HEK293 (cell line): ENCODE results near the gene BMP2.

Experiments used
- BCL11B ChIP-seq: fragments of 450-650 bp; formaldehyde crosslinking; IDR thresholded peaks from 2 replicates; pipeline ENCODE4 v1.5.1; 2016; ENCODE audit warnings: low read depth, missing biosample characterization, missing genetic modification characterization
- HOXD13 ChIP-seq: sonication (generic); formaldehyde crosslinking; IDR thresholded peaks from 2 replicates; pipeline ENCODE4 v1.8.0; 2022; ENCODE audit warnings: missing genetic modification reagents, borderline replicate concordance
- RBAK ChIP-seq: fragments of 450-650 bp; formaldehyde crosslinking; IDR thresholded peaks from 2 replicates; pipeline ENCODE4 v1.5.1; 2016; ENCODE audit warnings: missing biosample characterization, missing genetic modification characterization
- ZFHX2 ChIP-seq: fragments of 450-650 bp; formaldehyde crosslinking; conservative IDR thresholded peaks from 2 replicates; pipeline ENCODE4 v1.5.1; 2016; ENCODE audit warnings: missing biosample characterization, missing genetic modification characterization
- ZNF184 ChIP-seq: fragments of 450-650 bp; IDR thresholded peaks from 2 replicates; pipeline ENCODE4 v1.5.1; 2018; ENCODE audit warnings: missing biosample characterization, mild to moderate bottlenecking, missing genetic modification characterization
- ZNF223 ChIP-seq: fragments of 450-650 bp; formaldehyde crosslinking; IDR thresholded peaks from 2 replicates; pipeline ENCODE4 v1.5.1; 2016; ENCODE audit warnings: missing biosample characterization, missing genetic modification characterization
- ZNF623 ChIP-seq: fragments of 450-650 bp; formaldehyde crosslinking; IDR thresholded peaks from 2 replicates; pipeline ENCODE4 v1.5.1; 2016; ENCODE audit warnings: missing biosample characterization, missing genetic modification characterization
- ZNF654 ChIP-seq: fragments of 450-650 bp; formaldehyde crosslinking; IDR thresholded peaks from 2 replicates; pipeline ENCODE4 v1.5.1; 2016; ENCODE audit warnings: low read depth, missing biosample characterization, missing genetic modification characterization
- TF ChIP-seq, protein P1 (sequence below): fragments of 450-650 bp; formaldehyde crosslinking; IDR thresholded peaks from 2 replicates; pipeline ENCODE4 v1.5.1; 2016; ENCODE audit warnings: missing biosample characterization, missing genetic modification characterization
- TF ChIP-seq, protein P2 (sequence below): fragments of 450-650 bp; formaldehyde crosslinking; IDR thresholded peaks from 2 replicates; pipeline ENCODE4 v1.5.1; 2016; ENCODE audit warnings: missing biosample characterization, missing genetic modification characterization

DNA sequence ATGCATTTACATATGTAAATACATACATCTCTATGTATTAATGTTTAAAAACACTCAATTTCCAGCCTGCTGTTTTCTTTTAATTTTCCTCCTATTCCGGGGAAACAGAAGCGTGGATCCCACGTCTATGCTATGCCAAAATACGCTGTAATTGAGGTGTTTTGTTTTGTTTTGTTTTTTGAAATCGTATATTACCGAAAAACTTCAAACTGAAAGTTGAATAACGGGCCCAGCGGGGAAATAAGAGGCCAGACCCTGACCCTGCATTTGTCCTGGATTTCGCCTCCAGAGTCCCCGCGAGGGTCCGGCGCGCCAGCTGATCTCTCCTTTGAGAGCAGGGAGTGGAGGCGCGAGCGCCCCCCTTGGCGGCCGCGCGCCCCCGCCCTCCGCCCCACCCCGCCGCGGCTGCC, 355 bp upstream of the BMP2 start:
- TF ChIP-seq ZNF654 (tag by site-specific recombination) (no peak), ZNF184 (no peak), ZNF223 (no peak), ZNF623 (tag by site-specific recombination) (no peak), BCL11B (tag by site-specific recombination) (no peak), ZFHX2 (tag by site-specific recombination) (no peak), HOXD13 (CRISPR knock-in tag) (no peak), RBAK (tag by site-specific recombination) (no peak)
- TF ChIP-seq, protein P1, sequence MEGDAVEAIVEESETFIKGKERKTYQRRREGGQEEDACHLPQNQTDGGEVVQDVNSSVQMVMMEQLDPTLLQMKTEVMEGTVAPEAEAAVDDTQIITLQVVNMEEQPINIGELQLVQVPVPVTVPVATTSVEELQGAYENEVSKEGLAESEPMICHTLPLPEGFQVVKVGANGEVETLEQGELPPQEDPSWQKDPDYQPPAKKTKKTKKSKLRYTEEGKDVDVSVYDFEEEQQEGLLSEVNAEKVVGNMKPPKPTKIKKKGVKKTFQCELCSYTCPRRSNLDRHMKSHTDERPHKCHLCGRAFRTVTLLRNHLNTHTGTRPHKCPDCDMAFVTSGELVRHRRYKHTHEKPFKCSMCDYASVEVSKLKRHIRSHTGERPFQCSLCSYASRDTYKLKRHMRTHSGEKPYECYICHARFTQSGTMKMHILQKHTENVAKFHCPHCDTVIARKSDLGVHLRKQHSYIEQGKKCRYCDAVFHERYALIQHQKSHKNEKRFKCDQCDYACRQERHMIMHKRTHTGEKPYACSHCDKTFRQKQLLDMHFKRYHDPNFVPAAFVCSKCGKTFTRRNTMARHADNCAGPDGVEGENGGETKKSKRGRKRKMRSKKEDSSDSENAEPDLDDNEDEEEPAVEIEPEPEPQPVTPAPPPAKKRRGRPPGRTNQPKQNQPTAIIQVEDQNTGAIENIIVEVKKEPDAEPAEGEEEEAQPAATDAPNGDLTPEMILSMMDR (tag by site-specific recombination), result no peak
- TF ChIP-seq, protein P2, sequence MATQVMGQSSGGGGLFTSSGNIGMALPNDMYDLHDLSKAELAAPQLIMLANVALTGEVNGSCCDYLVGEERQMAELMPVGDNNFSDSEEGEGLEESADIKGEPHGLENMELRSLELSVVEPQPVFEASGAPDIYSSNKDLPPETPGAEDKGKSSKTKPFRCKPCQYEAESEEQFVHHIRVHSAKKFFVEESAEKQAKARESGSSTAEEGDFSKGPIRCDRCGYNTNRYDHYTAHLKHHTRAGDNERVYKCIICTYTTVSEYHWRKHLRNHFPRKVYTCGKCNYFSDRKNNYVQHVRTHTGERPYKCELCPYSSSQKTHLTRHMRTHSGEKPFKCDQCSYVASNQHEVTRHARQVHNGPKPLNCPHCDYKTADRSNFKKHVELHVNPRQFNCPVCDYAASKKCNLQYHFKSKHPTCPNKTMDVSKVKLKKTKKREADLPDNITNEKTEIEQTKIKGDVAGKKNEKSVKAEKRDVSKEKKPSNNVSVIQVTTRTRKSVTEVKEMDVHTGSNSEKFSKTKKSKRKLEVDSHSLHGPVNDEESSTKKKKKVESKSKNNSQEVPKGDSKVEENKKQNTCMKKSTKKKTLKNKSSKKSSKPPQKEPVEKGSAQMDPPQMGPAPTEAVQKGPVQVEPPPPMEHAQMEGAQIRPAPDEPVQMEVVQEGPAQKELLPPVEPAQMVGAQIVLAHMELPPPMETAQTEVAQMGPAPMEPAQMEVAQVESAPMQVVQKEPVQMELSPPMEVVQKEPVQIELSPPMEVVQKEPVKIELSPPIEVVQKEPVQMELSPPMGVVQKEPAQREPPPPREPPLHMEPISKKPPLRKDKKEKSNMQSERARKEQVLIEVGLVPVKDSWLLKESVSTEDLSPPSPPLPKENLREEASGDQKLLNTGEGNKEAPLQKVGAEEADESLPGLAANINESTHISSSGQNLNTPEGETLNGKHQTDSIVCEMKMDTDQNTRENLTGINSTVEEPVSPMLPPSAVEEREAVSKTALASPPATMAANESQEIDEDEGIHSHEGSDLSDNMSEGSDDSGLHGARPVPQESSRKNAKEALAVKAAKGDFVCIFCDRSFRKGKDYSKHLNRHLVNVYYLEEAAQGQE (tag by site-specific recombination), result no peak
